GM12891 (cell line): ENCODE data around the gene ENTPD8.
A peak's percentile ranks its signal among the peaks of the same experiment; 100 is the strongest.

ENCODE experiments used
- DNase-seq: peaks from one replicate; pipeline ENCODE4 v3.0.0; 2011; ENCODE audit warnings: low spot score; ENCODE audit not compliant: insufficient read length
- FAIRE-seq: peaks from 2 replicates; lab custom pipeline; 2011; peaks lifted over from hg19 to GRCh38; lab: Jason Lieb, UNC
- PAX5 ChIP-seq: IDR thresholded peaks from 2 replicates; pipeline ENCODE4 v1.6.1; 2011; ENCODE audit warnings: low read length, moderate library complexity, mild to moderate bottlenecking; ENCODE audit not compliant: insufficient read depth, severe bottlenecking
- POLR2A ChIP-seq: IDR thresholded peaks from 2 replicates; pipeline ENCODE4 v1.6.1; 2011; ENCODE audit warnings: low read depth, low read length, control low read depth
- POLR2AphosphoS5 ChIP-seq: IDR thresholded peaks from 2 replicates; pipeline ENCODE4 v1.6.1; 2011; ENCODE audit warnings: low read depth, low read length, control low read depth
- POU2F2 ChIP-seq: IDR thresholded peaks from 2 replicates; pipeline ENCODE4 v1.6.1; 2011; ENCODE audit warnings: low read depth, mild to moderate bottlenecking, control low read depth, low read length, moderate library complexity
- SPI1 ChIP-seq: IDR thresholded peaks from 2 replicates; pipeline ENCODE4 v1.6.1; 2011; ENCODE audit warnings: low read depth, low read length, control low read depth
- TAF1 ChIP-seq: IDR thresholded peaks from 2 replicates; pipeline ENCODE4 v1.6.1; 2011; ENCODE audit warnings: low read depth, low read length, control low read depth

ENTPD8 gene

DNA sequence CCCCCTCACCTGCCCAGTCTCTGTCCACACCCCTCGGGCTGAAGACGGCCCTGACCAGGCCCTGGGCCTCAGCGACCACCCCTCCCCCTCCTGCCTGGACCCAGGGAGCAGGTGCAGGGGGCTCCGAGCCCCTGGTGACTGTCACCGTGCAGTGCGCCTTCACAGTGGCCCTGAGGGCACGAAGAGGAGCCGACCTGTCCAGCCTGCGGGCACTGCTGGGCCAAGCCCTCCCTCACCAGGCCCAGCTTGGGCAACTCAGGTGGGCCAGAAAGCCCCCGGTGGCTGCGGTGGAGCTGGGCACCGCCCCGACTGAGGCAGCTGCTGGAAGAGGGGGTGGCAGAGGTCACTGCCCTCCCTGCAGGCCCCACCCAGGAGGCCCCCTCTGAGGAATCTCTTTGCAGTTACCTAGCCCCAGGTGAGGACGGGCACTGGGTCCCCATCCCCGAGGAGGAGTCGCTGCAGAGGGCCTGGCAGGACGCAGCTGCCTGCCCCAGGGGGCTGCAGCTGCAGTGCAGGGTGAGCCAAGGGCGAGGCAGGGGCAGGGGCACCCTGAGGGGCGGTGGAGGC is 7.7 kb downstream of the ENTPD8 start:
- TF ChIP-seq POU2F2: no peak
- no peak for TF ChIP-seq POLR2A
- TF ChIP-seq SPI1: no peak
- no peak for TF ChIP-seq TAF1
- TF ChIP-seq POLR2AphosphoS5: no peak
- no peak for TF ChIP-seq PAX5
- FAIRE-seq: no peak
- no peak for DNase-seq

- FAIRE-seq: no peak
- TF ChIP-seq POLR2AphosphoS5 (no peak), POU2F2 (no peak), PAX5 (no peak), POLR2A (no peak), TAF1 (no peak), SPI1 (no peak)
These were observed 8.3 kb downstream of the ENTPD8 start for GRCh38 chr9:137432687-137433348.

GRCh38 chr9:137431416-137431931 is 9.7 kb downstream of the ENTPD8 start:
- no peak for TF ChIP-seq POLR2A
- TF ChIP-seq TAF1: no peak
- TF ChIP-seq PAX5: no peak
- no peak for TF ChIP-seq POLR2AphosphoS5
- no peak for TF ChIP-seq SPI1
- no peak for TF ChIP-seq POU2F2
- no peak for FAIRE-seq
- DNase-seq: no peak

More at GRCh38 chr9:137432687-137433348, 8.3 kb downstream of the ENTPD8 start:
- no peak for DNase-seq

DNA sequence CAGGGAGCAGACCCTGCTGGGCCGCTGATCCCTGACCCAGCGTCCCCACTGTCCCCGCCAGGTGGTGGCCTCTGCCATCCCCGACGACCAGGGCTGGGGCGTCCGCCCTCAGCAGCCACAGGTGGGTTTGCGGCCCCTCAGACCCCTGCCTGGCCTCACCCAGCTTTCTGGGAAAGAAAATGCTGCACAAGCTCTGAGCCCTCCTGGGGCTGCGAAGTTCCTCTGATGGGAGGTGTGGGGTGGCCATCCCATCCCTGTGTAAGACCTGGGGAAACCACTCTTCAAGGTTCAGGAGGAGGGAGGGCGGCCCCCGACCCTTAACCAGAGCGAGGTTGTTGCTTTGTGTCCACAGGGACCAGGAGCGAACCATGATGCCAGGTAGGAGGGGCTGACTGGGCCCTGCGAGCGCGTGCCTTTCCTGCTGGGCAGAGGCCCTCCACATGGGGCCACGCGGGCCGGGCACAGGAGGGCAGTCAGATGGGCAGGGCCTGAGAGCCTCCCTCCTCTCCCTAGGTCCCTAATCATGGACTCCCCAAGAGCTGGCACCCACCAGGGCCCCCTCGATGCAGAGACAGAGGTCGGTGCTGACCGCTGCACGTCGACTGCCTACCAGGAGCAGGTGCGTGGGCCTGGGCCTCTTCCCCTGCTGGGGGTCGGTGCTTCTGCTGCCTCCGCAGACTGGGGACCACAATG is 10.3 kb downstream of the ENTPD8 start:
- no peak for FAIRE-seq
- DNase-seq: no peak

GRCh38 chr9:137429974-137430722 is 11.0 kb downstream of the ENTPD8 start:
- DNase-seq (peak; percentile 79), FAIRE-seq (peak; percentile 90)
- TF ChIP-seq PAX5 (peak; percentile 21), POLR2AphosphoS5 (no peak)

More for the DNA sequence above, 10.3 kb downstream of the ENTPD8 start:
- TF ChIP-seq POU2F2: no peak
- no peak for TF ChIP-seq PAX5
- TF ChIP-seq POLR2AphosphoS5: no peak
- TF ChIP-seq POLR2A: no peak
- TF ChIP-seq SPI1: no peak
- no peak for TF ChIP-seq TAF1

- DNase-seq (no peak), FAIRE-seq (no peak)
- no peak for TF ChIP-seq TAF1
- TF ChIP-seq PAX5: no peak
- no peak for TF ChIP-seq POLR2AphosphoS5
- no peak for TF ChIP-seq SPI1
- TF ChIP-seq POLR2A: no peak
- TF ChIP-seq POU2F2: no peak
These were observed 11.6 kb downstream of the ENTPD8 start for GRCh38 chr9:137429546-137429890.

DNA sequence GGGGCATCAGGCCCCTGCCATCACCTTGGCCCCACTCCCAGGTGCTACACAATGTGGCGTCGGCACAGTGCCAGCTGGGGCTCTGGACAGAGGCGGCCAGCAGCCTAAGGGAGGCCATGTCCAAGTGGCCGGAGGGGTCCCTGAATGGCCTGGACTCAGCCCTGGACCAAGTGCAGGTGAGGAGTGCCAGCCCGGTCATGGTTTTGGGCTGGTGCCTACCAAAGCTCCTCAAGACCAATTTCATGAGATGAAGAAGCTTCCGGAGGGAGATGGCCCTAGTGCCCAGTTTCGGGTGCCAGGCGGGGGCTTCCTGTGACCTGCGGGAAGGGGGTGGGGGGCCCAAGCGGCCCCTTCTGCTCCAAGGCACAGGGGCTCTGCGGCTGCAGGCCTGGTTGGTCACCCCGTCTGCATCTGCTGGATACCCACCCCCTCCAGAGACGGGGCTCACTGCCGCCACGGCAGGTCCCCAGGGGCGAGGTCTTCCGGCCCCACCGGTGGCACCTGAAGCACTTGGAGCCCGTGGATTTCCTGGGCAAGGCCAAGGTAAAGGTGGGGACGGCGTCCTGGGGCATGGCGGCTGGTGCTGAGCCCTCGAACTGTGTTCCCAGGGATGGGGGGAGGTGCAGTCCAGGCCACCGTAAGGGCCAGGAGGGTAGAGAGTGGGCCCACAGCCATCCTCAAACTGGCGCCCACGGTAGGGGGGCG is 12.2 kb downstream of the ENTPD8 start:
- DNase-seq: no peak
- FAIRE-seq: no peak
- TF ChIP-seq POU2F2 (no peak), SPI1 (no peak), POLR2AphosphoS5 (no peak), TAF1 (no peak), PAX5 (no peak), POLR2A (no peak)

- no peak for DNase-seq
- no peak for FAIRE-seq
- TF ChIP-seq POLR2A: no peak
- TF ChIP-seq SPI1: no peak
- TF ChIP-seq POU2F2: no peak
- no peak for TF ChIP-seq POLR2AphosphoS5
- no peak for TF ChIP-seq PAX5
- TF ChIP-seq TAF1: no peak
These were observed 12.9 kb downstream of the ENTPD8 start for GRCh38 chr9:137428311-137428630.
